ENCODE data around the gene ADCY9. TPM values are rescaled to one million over a fixed set of nuclear protein-coding genes. Genes with fewer than 3 reads are reported as not detected.

ADCY9 gene
- total RNA-seq, 1 experiment from 2014 or later = 9.8 TPM

DNA sequence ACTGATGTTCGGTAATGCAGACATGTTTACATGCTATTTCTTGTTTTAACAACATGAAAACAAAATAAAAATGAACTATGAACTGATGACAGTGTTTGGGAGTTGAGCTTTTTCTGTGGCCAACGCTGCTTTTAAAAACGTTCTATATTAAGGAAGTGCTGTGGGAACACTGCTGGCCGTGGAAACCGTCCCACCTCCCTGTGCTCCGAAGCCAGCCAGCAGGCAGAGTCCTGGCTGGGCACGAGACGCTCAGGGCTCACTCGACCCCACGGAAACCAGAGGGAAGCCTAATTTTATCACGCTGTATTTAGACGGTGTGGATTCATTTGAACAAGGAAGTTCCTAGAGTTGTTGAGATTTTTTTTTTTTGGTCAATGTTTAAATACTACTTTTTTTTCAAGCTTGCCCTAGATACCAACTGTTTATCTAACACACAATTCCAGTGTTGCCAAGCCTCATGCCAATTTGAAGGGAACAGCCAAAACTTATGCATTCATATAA lies 25.8 kb downstream of the ADCY9 start:
- Histone ChIP-seq H3K27ac (ENCODE audit: low read depth, low read length) (no peak overlapping the region), H3K79me2 (ENCODE audit: insufficient read depth, low read length) (no peaks in the 10 kb centered on the region), H2AFZ (ENCODE audit: low read depth, low read length, poor library complexity, severe bottlenecking) (no peak overlapping the region), H4K20me1 (ENCODE audit: insufficient read depth) (no peaks in the 10 kb centered on the region), H3K9me3 (ENCODE audit: control insufficient read depth in 1 of 2, insufficient read depth in 1 of 2, low read depth in 1 of 2, low read length in 2 of 2) (no peaks in the 10 kb centered on the region), H3K4me1 (ENCODE audit: control insufficient read depth in 1 of 2, insufficient read depth in 2 of 2, low read length in 2 of 2) (peaks cover 18 to 20% of the 10 kb centered on the region in 2 experiments), H3K4me3 (replicated peaks in 1 of 2; ENCODE audit: low read depth in 1 of 2, low read length in 2 of 2) (no peak overlapping the region), H3K4me2 (ENCODE audit: low read length) (no peak overlapping the region), H3K9me2 (ENCODE audit: insufficient read depth) (no peaks in the 10 kb centered on the region), H3K36me3 (ENCODE audit: control insufficient read depth in 1 of 2, insufficient read depth in 2 of 2, low read length in 2 of 2) (no peaks in the 10 kb centered on the region), H3K27me3 (ENCODE audit: insufficient read depth, low read length) (no peaks in the 10 kb centered on the region), H3K9ac (ENCODE audit: low read length) (no peak overlapping the region)
- ChIA-PET POLR2A (no interaction called here), RAD21 (ENCODE audit: low non-redundant PET in 1 of 2, low total read pairs in 2 of 2, uncharacterized antibody in 2 of 2, unreplicated experiment in 2 of 2) (no interaction called here), CTCF (no interaction called here)
- BruUV-seq (replicated peaks) = no TSS peak
- intact Hi-C loops (cut with micrococcal nuclease) = no loop called here
- no peak for ATAC-seq
- TF ChIP-seq POLR2A (IDR thresholded peaks at IDR 0.05; ENCODE audit: borderline replicate concordance, extremely low read depth, insufficient read depth, insufficient read length) (no peak), ZFX (IDR thresholded peaks at IDR 0.05) (no peak), SP1 (IDR thresholded peaks at IDR 0.05; ENCODE audit: low read depth) (no peak), JUND (IDR thresholded peaks at IDR 0.05) (no peak)
- TF ChIP-seq, protein P1, sequence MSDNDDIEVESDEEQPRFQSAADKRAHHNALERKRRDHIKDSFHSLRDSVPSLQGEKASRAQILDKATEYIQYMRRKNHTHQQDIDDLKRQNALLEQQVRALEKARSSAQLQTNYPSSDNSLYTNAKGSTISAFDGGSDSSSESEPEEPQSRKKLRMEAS (IDR thresholded peaks at IDR 0.05) = no peak
- DNase-seq (ENCODE audit: low read depth, low spot score) = no peak

DNA sequence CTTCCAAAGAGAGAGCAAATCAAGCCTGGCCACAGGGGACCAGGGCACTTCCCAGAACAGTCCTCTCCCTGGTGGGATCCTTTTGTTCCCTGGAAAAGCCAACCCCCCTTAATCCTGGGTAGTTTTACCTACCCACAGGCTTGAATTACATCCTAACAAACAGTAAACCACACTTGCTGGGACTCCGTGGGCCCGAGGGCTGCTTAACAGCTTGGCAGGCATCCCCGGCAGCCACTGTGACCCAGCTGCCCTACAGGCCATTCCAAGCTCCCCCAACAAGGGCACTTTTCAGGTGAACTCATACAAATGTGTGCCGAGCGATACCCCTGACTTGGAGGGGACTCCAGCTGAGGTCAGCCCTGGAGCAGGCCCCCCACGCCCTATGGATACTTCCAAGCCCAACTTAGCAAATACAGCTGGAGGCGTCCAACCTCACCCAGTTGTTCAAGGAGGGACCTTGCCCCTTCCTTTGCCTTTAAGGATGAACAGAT lies 26.4 kb downstream of the ADCY9 start:
- Histone ChIP-seq H4K20me1 (ENCODE audit: insufficient read depth) (no peaks in the 10 kb centered on the region), H3K9me3 (ENCODE audit: control insufficient read depth in 1 of 2, insufficient read depth in 1 of 2, low read depth in 1 of 2, low read length in 2 of 2) (no peaks in the 10 kb centered on the region), H3K4me1 (ENCODE audit: control insufficient read depth in 1 of 2, insufficient read depth in 2 of 2, low read length in 2 of 2) (peaks cover 20 to 23% of the 10 kb centered on the region in 2 experiments), H2AFZ (ENCODE audit: low read depth, low read length, poor library complexity, severe bottlenecking) (no peak overlapping the region), H3K27ac (ENCODE audit: low read depth, low read length) (no peak overlapping the region), H3K9ac (ENCODE audit: low read length) (no peak overlapping the region), H3K36me3 (ENCODE audit: control insufficient read depth in 1 of 2, insufficient read depth in 2 of 2, low read length in 2 of 2) (no peaks in the 10 kb centered on the region), H3K9me2 (ENCODE audit: insufficient read depth) (no peaks in the 10 kb centered on the region), H3K27me3 (ENCODE audit: insufficient read depth, low read length) (no peaks in the 10 kb centered on the region), H3K79me2 (ENCODE audit: insufficient read depth, low read length) (no peaks in the 10 kb centered on the region), H3K4me3 (replicated peaks in 1 of 2; ENCODE audit: low read depth in 1 of 2, low read length in 2 of 2) (no peak overlapping the region), H3K4me2 (ENCODE audit: low read length) (no peak overlapping the region)
- DNase-seq (ENCODE audit: low read depth, low spot score) (no peak), ATAC-seq (no peak)
- intact Hi-C loops (cut with micrococcal nuclease) = no loop called here
- ChIA-PET POLR2A (no interaction called here), CTCF (no interaction called here), RAD21 (ENCODE audit: low non-redundant PET in 1 of 2, low total read pairs in 2 of 2, uncharacterized antibody in 2 of 2, unreplicated experiment in 2 of 2) (no interaction called here)
- no peak for TF ChIP-seq EZH2 (IDR thresholded peaks at IDR 0.05)
- TF ChIP-seq REST (IDR thresholded peaks at IDR 0.05; ENCODE audit: low read depth) = no peak
- BruUV-seq (replicated peaks) = no TSS peak

Measured in HCT116 (cell line).